GM19452 (cell line): ENCODE measurements around the gene GNG13.
"Not testable (repeated sequence)": the region's sequence is repeated elsewhere in the genome, so short reads cannot be mapped to it uniquely, and the experiment has no call there.

Experiments
- ATAC-seq: cut with Tn5 transposase; IDR thresholded peaks from one replicate; pipeline ENCODE4 v1.9.1; 2021; ENCODE audit not compliant: unreplicated experiment

The GNG13 gene, protein sequence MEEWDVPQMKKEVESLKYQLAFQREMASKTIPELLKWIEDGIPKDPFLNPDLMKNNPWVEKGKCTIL

DNA sequence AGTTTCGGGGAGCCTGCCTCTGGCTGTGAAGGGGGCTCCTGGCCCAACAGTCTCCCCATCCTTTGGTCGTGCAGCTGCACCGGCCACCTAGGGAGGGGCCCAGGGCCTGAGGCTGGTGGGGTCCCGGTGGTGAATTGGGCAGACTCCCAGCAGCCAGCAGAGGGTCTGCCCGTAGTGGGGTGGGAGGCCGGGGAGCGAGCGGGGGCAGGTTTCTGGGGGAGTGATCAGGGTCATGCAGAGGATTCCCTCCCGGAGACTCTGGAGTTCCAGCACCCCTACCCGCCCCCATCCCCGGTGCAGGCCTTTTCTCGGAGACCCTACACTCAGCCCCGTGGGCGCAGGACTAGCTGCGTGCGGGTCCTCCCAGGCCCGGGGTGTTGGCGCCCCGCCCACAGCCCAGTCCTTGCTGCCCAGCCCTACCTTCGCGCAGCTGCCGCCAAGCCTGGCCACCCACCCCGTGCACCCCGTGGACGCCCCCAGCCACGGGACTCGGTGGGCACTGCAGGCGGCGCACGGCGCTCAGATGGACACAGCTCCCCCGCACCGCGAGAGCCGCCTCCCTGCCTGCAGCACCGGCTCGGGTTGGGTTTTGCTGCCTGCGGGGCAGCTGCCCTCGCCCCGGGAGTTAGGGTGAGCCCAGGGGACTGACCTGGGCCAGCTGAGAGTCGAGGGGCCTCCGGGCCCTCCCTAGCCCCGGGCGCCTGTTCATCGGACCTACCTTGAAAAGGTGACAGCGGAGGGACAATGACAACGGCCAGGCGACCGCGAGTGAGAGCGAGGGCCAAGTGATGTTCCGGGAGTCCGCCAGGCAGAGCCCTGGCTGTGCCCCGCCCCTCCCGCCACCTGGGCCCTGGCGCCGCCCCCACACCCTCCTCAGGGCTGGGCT lies at the start of gene GNG13:
Gene GNG13 (minus strand): TSS at position 787 of the 886 bp plus-strand sequence. CDS start 1,657 bp downstream, outside the sequence.
- no peak for ATAC-seq

DNA sequence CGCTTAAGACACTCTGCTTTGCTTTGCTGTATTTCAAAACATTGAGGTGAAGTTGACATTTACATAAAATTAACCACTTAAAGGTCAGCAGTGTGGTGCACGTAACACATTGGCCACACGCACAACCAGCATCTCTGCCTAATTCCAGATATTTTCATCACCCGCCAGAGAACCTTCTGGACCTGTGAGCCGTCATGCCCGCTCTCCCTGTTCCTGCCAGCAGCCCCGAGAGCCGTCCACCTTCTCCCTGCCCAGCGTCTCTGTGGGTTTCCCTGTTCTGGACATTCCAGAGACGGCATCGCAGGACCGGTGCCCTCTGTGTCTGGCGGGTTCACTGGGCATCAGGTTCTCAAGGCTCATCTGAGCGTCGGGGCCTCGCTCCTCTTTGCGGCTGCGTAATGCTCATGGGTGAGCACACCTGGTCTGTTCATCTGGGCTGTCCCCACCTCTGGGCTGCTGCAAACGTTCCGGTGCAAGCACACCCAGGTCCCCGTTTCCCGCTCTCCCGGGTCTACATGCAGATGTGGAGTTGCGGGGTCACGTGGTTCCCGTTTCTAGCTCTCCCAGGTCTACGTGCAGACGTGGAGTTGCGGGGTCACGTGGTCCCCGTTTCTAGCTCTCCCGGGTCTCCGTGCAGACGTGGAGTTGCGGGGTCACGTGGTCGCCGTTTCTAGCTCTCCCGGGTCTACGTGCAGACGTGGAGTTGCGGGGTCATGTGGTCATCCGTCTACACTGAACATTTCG lies 48.1 kb upstream of the GNG13 start:
- ATAC-seq: no peak

DNA sequence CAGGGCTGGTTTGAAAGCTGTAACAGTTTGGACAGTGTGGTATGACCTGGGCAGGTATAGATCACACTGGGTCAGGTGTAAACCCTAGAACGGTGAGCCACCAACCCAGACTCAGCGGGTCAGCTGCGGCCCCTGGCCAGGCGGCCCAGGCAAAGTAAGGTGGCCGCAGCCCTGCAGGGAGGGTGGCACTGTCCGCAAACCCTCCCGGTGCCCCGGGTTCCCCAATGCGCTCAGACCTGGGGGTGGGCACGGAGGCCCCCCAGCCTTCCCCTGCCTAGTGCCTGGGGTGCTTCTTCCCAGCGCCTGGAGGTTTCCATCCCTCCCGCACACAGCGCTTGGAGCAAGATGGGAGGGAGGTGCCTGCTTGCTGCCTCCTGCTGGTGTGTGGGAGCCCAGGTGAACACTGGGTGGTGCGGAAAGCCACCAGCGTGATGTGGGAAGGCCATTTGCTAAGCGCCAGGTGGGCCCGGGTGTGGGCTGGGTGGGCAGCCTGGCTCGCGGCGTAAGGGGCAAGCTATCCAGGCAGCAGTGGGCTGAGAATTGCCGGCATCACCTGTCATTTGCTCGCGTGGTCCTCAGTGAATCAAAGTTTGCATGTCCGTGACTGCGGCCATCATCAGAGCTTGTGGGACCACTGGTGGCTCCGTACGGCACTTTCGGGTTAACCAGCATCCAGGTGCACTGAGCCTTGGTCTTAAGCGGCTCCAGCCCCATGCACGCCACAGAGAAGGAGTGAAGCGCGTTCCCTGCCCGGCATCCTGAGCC lies 47.3 kb upstream of the GNG13 start:
- no peak for ATAC-seq

DNA sequence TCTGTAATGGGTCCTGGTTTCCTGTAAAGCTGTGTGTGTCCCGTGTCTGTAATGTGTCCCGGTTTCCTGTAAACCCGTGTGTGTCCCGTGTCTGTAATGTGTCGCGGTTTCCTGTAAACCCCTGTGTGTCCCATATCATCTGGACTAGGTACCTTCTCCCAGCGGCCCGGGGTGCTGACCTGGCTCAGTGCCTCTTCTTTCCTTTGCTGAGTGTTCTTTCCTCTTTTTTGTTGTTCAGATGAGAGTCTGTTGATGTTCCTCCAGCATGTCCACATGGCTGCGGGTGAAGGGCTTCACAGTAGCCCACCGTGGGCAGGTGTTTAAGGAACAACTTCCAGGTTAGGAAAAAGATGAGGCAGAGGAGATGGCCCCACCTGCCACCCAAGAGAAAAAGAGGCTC lies 46.6 kb upstream of the GNG13 start:
- ATAC-seq: no peak

DNA sequence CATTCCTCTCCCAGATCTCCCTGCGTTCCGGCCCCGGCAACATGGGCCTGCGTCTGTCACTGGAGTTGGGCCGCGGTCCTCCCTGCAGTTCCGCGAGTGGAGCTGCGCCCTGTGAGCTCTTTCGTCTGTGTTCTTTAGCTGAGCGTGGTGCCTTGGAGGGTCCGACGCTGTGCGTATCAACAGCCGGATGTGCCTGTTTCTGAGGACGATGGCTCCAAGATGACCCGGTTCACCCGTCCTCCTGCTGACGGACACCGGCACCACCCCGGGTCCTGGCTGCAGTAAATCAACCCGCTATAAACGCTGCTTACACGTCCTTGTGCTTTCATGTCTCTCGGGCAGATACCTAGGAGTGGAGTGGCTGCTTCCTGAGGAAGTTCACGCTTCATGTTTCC lies 44.8 kb upstream of the GNG13 start:
- ATAC-seq: no peak

DNA sequence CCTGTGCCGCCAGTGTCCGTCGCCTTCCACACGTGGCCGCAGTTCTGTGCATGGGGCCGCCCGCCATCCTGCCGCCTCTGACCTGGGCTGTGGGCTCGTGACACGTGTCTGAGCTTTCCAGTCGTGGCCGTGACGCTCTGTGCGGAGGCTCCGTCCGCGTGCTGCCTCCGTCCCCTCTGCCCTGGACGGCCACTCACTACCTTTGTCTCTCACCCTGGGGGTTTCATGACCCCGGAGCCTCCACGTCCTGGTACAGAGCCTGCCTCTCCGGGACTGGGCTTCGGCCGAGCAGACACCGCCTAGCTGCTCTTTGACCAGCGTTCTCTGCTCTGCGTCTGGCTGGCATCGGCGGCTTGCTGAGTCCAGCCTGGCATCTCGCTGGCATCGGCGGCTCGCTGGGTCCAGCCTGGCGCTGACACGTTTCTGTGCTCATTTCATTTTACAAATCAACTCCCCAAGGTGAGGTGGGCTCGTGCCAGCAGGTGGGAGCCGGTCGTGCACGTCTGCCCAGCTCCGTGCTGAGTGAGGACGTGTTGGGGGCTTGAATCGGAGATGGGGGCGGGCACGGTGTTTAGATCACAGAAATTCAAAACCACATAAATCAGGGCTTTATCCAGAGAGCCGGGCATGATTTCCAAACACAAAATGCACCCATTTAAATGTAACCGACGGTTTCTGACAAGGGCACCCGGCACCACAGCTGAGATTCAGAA lies 44.3 kb upstream of the GNG13 start:
- ATAC-seq: no peak

DNA sequence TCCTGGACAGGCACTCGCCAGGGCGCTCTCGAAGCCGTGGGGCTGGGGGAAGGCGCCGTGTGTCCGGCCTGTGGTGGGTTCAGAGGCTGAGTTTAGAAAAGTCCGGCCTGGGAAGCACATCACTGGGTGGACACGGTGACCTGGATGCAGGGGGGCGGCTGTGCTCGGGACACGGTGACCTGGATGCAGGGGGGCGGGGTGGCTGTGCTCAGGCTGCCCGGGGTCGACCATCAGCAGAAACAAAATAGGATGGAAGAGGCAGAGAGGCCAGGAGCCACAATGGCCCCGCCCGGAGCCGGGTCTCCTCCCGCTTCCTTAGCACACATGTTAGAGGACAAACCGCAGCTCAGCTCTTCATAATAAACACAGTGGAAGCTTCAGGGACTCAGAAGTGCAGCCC lies 43.2 kb upstream of the GNG13 start:
- ATAC-seq: no peak

DNA sequence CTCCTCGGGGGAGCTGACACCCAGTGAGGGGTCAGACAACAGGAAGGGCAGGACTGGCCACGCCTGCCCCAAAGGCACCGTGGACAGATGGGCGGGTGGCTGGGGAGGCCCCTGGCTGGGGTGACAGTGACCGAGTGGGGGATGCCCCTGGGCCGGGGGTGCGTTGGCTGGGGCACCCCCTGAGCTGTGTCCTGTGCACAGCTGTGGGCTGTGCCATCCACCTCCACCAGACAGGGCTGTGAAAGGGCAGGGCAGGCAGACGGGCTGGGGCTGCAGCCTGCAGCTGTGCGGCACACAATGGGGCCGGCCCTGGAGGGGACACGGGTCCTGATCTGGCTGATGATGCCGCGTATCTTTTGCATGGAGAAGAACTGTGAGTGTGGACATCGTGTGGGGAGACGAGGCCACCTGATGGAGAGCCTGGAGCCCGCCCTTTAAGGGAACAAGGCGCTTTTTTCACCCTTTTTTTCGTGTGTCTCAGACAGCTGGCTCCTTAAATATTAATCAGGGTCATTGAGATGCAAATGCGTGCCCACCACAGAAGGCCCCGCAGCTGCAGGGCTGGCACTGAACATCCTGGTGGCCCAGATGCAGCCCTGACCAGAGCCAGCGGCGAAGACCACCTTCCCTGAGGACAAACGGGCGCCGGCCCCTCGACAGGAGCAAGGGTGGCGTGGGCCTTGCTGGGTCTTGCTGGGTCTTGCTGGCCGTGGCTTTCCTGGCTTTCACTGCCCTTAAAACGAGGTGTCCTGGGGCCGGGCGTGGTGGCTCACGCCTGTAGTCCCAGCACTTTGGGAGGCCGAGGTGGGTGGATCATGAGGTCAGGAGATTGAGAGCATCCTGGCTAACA lies 42.4 kb upstream of the GNG13 start:
- no peak for ATAC-seq

DNA sequence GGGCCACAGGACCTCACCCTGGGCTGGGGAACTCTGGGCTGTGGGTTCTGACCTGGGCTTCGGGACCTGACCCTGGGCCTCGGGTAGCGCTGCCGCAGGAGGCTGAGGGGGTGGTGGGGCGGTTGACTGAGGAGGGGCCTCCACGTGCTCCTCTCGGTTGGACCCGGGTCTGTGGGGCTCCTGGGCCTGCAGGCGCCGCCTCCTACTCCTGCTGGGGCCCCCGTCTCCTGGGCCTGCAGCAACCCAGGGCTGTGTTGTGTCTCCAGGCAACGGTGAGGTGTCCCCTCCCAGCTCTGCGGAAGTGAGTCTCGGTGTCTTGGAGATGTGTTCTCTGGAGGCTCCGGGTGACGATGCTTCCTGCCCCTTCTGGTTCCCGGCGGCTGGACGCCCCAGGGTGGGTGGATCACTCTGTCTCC lies 41.5 kb upstream of the GNG13 start:
- ATAC-seq: no peak

DNA sequence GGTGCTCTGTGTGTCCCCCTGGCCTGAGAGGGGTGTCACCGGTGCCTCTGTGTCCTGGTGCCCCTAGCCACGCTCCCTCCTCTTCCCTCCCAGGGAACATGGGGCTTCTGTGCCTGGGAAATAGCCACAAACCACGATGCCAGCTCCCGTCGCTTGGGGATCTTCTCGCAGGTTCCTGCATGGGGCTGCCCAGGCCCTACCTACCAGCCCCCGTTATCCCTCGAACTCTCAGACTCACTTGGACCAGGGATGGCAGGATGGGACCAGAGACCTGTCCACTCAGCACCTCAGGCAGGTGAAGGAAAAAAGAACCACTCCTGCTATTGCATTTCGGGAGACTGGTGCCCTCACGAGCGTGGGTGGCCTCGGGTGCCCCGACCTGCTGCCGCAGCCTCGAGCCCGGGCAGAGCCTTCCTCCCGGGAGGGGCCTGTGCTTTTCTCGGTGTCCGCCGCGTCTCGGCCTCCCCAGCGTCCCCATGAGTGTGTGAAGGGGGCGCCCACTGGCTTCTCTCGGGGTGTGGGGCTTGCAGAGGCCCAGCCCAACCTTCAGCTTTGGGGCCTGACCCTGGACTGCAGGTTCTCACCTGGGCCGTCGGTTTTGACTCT lies 41.0 kb upstream of the GNG13 start:
- ATAC-seq: no peak

DNA sequence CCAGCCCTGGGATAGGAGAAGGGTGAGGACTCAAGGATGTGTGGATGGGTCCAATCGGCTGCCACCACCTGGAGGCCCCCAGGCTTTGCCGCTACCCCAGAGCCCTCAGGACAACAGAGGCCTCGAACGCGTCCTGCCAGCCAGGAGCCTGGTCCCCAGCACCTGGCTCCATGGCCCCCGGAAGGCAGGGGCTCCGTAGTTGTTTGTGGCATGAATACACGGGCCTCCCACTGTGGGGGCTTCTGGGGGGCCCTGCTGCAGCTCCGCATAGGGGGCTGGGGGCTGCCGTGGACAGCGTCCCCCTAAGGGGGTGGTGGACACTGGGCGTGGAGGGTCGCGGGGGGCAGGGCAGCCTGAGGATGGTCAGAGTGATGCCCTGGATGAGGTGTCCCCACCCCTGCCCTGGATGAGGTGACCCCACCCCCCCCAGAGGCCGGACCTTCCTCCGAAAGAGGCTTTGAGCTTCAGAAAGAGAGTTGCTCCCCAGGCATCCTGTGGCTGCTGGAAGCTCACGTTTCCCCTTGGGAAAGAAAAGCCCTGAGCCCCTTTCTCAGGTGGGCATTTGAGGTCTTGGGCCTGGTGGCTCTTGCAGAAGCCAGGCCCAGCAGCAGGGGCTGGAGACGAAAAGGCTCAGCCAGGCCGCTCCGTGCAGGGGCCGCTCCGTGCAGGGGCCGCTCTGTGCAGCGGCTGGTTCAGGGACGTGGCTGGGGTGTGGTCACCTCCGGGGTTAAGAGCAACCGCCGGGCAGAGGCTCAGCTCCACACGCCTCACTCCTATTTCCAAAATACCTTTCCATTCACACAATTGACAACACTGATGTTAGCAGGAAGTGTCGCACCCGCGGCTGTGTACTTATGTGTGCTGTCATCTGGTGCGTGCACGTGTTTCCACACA lies 40.3 kb upstream of the GNG13 start:
- ATAC-seq: no peak

DNA sequence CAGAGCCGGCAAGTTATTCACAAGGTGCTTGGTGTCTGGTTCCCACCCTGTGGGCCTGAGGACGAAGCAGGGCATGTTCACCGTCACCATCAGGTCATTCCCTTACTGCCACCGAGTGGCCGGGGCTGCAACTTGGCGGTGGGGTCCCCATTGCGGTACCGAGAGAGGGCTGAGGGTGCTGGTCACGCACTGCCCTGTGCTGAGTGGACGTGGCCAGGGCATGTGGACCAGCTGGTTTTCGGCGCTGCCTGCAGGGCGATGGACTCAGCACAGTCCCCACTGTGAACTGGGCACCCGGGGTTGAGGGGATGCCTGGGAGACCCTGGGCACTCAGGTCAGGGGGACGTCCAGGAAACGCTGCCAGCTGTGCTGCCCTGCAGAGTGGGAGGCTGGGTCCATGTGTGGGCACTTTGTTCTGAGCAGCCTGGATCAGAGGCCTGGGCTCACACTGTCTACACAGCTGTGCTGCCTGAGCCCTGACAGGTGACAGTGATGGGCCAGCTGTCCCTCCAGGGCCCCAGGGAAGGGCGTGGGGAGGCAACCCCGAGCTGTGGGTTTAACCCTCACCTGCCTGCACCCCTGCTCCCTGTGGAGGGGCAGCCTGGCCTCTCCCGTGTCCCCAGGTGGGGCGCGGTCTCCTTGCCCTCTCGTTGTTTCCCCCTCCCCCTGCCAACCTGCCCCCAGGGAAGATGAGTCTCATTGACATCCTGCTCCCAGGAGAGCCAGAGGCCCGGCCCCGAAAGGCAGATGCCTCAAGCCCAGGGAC lies 39.3 kb upstream of the GNG13 start:
- no peak for ATAC-seq

DNA sequence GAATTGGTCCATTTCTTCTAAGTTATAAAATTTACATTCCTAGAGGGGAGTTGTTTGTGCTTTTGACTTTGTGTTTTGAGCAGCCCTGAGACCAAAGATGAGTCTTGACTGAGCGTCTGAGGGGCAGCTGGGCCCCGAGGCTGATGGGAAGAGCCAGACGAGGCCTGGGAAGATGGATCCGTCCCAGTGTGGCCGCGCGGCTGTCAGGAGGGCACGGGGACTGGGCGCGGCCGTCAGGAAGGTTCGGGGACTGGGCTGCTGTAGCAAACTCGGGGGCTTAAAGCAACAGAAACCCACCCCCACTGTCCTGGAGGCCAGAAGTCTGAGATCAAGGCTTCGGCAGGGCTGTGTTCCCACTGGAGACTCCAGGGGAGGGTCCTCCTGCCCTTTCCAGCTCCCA lies 38.2 kb upstream of the GNG13 start:
- no peak for ATAC-seq

DNA sequence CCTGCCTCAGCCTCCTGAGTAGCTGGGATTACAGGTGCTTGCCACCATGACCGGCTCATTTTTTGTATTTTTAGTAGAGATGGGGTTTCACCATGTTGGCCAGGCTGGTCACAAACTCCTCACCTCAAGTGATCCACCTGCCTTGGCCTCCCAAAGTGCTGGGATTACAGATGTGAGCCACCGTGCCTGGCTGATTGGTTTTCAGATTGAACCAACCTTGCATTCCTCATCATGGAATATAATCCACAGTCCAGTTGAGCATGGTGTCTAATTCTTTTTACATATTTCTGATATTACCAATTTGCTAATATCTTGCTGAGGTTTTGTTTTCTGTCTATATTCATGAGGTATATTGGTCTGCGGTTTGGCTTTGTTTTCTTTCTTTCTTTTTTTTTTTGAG lies 36.3 kb upstream of the GNG13 start:
- ATAC-seq: not testable (repeated sequence)

DNA sequence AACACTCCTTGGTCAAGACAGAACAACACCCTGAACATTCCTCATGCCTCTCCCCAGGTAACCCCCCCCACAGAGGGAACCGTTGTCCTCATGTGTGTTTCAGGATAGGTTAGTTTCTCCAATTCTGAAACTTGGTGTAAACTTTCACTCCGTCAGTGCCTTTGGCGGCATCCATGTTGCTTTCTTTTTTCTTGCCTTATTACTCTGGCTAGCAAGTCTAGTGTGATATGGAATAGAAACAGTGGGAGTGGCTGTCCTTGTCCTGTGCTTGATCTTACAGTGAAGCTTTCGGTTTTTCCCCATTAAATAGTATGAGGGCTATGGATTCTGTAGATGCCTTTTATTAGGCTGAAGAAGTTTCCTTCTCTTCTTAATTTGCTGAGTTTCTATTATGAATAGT lies 35.7 kb upstream of the GNG13 start:
- no peak for ATAC-seq

DNA sequence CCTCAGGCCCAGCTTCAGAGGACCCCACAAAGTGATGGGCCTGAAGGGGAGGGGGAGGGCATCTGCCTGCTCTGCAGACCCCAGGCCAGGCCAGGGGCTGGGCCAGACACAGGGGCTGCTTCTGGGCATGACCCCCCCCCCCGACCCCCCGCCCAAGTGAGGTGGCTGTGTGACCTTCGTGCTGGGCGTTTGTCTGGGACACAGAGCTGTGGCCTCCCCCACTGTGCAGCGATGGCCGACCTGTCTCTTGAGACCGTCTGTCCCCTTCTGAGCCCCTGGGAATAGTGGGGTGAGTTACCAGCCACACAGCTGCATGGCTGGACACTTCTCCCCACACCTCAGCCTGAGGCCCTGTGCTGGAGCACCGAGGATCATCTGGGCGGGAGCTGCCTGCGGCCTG lies 34.8 kb upstream of the GNG13 start:
- ATAC-seq: no peak

DNA sequence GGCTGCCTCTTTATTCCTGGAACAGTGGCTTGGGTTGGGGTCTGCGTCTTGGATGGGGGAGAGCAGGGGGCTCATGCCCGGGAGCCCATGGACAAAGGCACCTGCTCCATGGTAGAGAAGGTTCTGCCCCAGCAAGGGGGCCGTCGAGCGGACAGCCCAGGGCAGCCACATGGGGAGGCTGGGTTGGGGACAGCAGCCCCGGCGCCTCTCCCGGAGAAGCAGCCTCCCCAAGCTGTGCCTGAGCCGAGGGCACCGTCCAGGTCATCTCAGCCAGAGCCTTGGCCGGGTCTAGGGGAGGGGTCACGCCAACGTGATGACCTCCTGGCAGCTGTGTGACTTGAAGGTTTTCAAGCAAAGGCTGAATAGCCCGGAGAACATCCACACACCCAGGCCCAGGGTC lies 32.9 kb upstream of the GNG13 start:
- ATAC-seq: no peak
